Spleen (tissue), 7 donors: ENCODE results near the gene OTUD1.

Experiments used
- POLR2A ChIP-seq, 3 donors: fragments of 450-650 bp; IDR thresholded peaks; one replicate each; pipeline ENCODE4 v1.5.1; 2017; ENCODE audit warnings: antibody characterized with exemption in 3 of 3, mild to moderate bottlenecking in 1 of 3
- POLR2AphosphoS5 ChIP-seq, 3 donors: sonication (generic); formaldehyde crosslinking; IDR thresholded peaks; one replicate each; pipeline ENCODE4 v1.5.1; 2017; ENCODE audit warnings: antibody characterized with exemption in 3 of 3
- TF ChIP-seq, protein P1 (sequence below), 11 experiments: fragments of 200-600 bp in 7 of 11; fragments of 450-650 bp in 4 of 11; sonication (generic) in 4 of 11; IDR thresholded peaks in 8 of 11; conservative IDR thresholded peaks in 3 of 11; 1 replicate in 7 of 11; 2 replicates in 4 of 11; pipeline versions ENCODE4 v1.4.0 to v1.8.0; 2016 to 2021; ENCODE audit warnings: antibody characterized with exemption in 11 of 11, inconsistent platforms in 4 of 11, mild to moderate bottlenecking in 1 of 11
- donor health status: DM: no; HTN: no; CAD: no; lungs with moderate emphysema.
- donor health status: DM: no; HTN: no; CAD: no.
- donor health status: DM: no; HTN: no; CAD: no.

DNA sequence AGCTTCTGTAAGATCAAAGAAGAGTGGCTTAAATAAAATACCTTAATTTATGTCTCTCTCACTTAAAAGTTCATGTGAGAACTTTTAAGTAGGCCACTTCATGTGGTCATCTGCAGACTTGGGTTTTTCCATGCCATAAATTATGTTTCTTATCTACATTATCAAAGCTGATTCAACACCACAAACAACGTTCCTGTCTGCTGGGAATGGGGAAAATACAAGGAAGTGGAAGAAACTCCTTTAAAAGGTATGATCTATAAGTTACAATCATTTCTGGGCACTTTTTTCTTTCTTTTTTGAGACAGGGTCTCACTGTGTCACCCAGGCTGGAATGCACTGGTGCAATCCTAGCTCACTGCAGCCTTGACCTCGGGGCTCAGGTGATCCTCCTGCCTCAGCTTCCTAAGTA is 16.9 kb upstream of the OTUD1 start:
- TF ChIP-seq, protein P1, sequence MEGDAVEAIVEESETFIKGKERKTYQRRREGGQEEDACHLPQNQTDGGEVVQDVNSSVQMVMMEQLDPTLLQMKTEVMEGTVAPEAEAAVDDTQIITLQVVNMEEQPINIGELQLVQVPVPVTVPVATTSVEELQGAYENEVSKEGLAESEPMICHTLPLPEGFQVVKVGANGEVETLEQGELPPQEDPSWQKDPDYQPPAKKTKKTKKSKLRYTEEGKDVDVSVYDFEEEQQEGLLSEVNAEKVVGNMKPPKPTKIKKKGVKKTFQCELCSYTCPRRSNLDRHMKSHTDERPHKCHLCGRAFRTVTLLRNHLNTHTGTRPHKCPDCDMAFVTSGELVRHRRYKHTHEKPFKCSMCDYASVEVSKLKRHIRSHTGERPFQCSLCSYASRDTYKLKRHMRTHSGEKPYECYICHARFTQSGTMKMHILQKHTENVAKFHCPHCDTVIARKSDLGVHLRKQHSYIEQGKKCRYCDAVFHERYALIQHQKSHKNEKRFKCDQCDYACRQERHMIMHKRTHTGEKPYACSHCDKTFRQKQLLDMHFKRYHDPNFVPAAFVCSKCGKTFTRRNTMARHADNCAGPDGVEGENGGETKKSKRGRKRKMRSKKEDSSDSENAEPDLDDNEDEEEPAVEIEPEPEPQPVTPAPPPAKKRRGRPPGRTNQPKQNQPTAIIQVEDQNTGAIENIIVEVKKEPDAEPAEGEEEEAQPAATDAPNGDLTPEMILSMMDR (IDR thresholded peaks at IDR 0.05 in 8 of 11, conservative IDR thresholded peaks at IDR 0.05 in 3 of 11) = no peak
- TF ChIP-seq POLR2AphosphoS5 (IDR thresholded peaks at IDR 0.05) = no peak
- no peak for TF ChIP-seq POLR2A (IDR thresholded peaks at IDR 0.05)
